ENCODE results near the gene CD164L2. TPM values are rescaled to one million over a fixed set of nuclear protein-coding genes. Genes with fewer than 3 reads are reported as not detected.

Gene CD164L2
- total RNA-seq, 1 donor from 2014 or later = 12.2 TPM

GRCh38 chr1:27361044-27361402 is 22.1 kb downstream of the CD164L2 start:
- no peak for ATAC-seq

GRCh38 chr1:27360159-27361043 is 22.7 kb downstream of the CD164L2 start:
- ATAC-seq = no peak

GRCh38 chr1:27359822-27360158 is 23.3 kb downstream of the CD164L2 start:
- ATAC-seq = no peak

- no peak for ATAC-seq
Measured at GRCh38 chr1:27358928-27359313, 24.2 kb downstream of the CD164L2 start.

- ATAC-seq = no peak
Measured at GRCh38 chr1:27358038-27358927, 24.9 kb downstream of the CD164L2 start.

GRCh38 chr1:27357281-27358037 is 25.7 kb downstream of the CD164L2 start:
- ATAC-seq = peak; percentile 65

- ATAC-seq = peak; percentile 72
Measured at GRCh38 chr1:27356619-27357280, 26.4 kb downstream of the CD164L2 start.

- no peak for ATAC-seq
Measured at GRCh38 chr1:27356277-27356618, 26.9 kb downstream of the CD164L2 start.

GRCh38 chr1:27355683-27356082 is 27.4 kb downstream of the CD164L2 start:
- ATAC-seq = no peak

GRCh38 chr1:27353629-27354028 is 29.5 kb downstream of the CD164L2 start:
- ATAC-seq = no peak

- ATAC-seq = no peak
Measured at GRCh38 chr1:27353166-27353565, 30.0 kb downstream of the CD164L2 start.

- no peak for ATAC-seq
Measured at GRCh38 chr1:27351541-27352107, 31.5 kb downstream of the CD164L2 start.

- ATAC-seq = peak; percentile 0
Measured at GRCh38 chr1:27350663-27351540, 32.2 kb downstream of the CD164L2 start.

GRCh38 chr1:27349784-27350662 is 33.1 kb downstream of the CD164L2 start:
- ATAC-seq = peak; percentile 61

- peak; percentile 81 for ATAC-seq
Measured at GRCh38 chr1:27348861-27349783, 34.0 kb downstream of the CD164L2 start.

- ATAC-seq = no peak
Measured at GRCh38 chr1:27346991-27347624, 36.0 kb downstream of the CD164L2 start.

GRCh38 chr1:27346357-27346756 is 36.8 kb downstream of the CD164L2 start:
- ATAC-seq = no peak

- ATAC-seq = no peak
Measured at GRCh38 chr1:27345272-27345671, 37.9 kb downstream of the CD164L2 start.

Measured in esophagus mucosa (tissue), 1 donor.